ENCODE data around the gene SATB1. TPM values are rescaled to one million over a fixed set of nuclear protein-coding genes. Genes with fewer than 3 reads are reported as not detected.

SATB1 gene
- total and polyA plus RNA-seq, 2 donors (not counting 1 experiment from before 2014, with no cell fraction given) = 17.2 to 18.7 TPM

DNA sequence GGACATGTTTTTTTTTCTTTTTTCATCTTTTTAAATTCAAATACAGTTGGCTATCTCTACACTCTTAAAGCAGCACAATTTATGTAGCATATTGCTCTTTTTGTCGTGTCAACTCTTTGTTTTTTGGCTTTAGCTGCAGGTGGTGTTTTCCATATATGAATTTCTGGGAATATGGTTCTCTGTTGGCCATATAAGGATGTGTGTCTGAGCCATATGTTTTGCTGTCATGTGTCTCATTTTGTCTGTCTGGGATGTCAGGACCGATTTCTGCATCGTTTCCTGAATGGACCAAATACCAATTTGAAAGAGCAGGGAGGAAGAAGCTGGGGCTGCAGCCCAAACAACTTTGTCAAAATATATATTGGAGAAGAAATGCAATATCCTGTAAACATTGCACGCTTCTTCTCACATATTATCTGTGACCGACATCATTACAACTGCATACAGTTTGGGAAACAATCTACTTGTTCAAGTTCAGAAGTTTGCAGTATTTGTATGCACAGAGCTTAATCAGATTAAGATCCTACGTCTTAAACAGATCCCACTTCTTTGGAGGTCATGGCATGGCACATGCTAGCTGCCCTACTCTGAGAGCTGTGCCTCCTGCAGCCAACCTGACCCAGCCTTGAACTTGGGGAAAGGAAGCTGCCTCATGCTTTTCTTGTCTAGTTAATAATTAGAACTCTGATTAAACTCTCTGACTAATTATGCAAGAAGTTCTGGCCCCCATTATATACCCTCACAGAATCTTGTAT lies 4.0 kb upstream of the SATB1 start:
- TF ChIP-seq, protein P1, sequence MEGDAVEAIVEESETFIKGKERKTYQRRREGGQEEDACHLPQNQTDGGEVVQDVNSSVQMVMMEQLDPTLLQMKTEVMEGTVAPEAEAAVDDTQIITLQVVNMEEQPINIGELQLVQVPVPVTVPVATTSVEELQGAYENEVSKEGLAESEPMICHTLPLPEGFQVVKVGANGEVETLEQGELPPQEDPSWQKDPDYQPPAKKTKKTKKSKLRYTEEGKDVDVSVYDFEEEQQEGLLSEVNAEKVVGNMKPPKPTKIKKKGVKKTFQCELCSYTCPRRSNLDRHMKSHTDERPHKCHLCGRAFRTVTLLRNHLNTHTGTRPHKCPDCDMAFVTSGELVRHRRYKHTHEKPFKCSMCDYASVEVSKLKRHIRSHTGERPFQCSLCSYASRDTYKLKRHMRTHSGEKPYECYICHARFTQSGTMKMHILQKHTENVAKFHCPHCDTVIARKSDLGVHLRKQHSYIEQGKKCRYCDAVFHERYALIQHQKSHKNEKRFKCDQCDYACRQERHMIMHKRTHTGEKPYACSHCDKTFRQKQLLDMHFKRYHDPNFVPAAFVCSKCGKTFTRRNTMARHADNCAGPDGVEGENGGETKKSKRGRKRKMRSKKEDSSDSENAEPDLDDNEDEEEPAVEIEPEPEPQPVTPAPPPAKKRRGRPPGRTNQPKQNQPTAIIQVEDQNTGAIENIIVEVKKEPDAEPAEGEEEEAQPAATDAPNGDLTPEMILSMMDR (conservative IDR thresholded peaks at IDR 0.05 in 1 of 2, IDR thresholded peaks at IDR 0.05 in 1 of 2; ENCODE audit: low read depth in 1 of 2, low read length in 2 of 2) = no peak
- no peak for TF ChIP-seq EZH2 (IDR thresholded peaks at IDR 0.05; ENCODE audit: low read length, missing control alignments)
- H3K4me3 ChIP-seq (replicated peaks in 1 of 4; ENCODE audit: control extremely low read depth in 1 of 4, insufficient read depth in 1 of 4, low read depth in 3 of 4, low read length in 4 of 4) = no peak overlapping the region
- no peak overlapping the region for H3K9ac ChIP-seq (ENCODE audit: insufficient read depth, low read length)
- H3K9me3 ChIP-seq (ENCODE audit: control insufficient read depth, insufficient read depth, low read depth, low read length) = no peaks in the 10 kb centered on the region
- H3K27ac ChIP-seq (ENCODE audit: insufficient read depth, low read length) = no peak overlapping the region
- no peaks in the 10 kb centered on the region for H4K20me1 ChIP-seq (ENCODE audit: control insufficient read depth, extremely low read depth, insufficient read depth, low read length)
- H3K36me3 ChIP-seq (ENCODE audit: control insufficient read depth, insufficient read depth, low read length) = no peaks in the 10 kb centered on the region
- DNase-seq (ENCODE audit: low read depth in 2 of 2) = no peak
- H3K79me2 ChIP-seq (ENCODE audit: control insufficient read depth, insufficient read depth, low read length) = no peaks in the 10 kb centered on the region
- H3K27me3 ChIP-seq (ENCODE audit: control insufficient read depth, insufficient read depth, low read length) = no peaks in the 10 kb centered on the region
- H2AFZ ChIP-seq (ENCODE audit: low read length) = no peak overlapping the region
- peaks cover 2% of the 10 kb centered on the region for H3K4me1 ChIP-seq (ENCODE audit: control insufficient read depth, extremely low read depth, insufficient read depth, low read length)
- H3K4me2 ChIP-seq (ENCODE audit: extremely low read depth, insufficient read depth, low read length) = no peak overlapping the region

DNA sequence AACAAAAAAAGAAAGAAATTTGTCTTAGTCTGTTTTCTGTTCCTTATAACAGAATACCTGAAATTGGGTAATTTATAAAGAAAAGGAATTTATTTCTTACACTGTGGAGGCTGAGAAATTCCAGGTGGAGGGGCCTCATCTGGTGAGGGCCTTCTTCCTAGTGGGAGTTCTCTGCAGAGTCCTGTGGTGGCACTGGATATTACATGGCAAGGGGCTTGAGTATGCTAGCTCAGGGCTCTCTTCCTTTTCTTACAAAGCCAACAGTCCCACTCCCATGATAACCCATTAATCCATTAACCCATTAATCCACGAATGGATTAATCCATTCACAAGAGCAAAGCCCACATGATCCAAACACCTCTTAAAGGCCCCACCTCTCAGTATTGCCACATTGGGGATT lies 2.9 kb upstream of the SATB1 start:
- no peak overlapping the region for H3K27ac ChIP-seq (ENCODE audit: insufficient read depth, low read length)
- H3K4me3 ChIP-seq (replicated peaks in 1 of 4; ENCODE audit: control extremely low read depth in 1 of 4, insufficient read depth in 1 of 4, low read depth in 3 of 4, low read length in 4 of 4) = no peak overlapping the region
- H3K79me2 ChIP-seq (ENCODE audit: control insufficient read depth, insufficient read depth, low read length) = no peaks in the 10 kb centered on the region
- DNase-seq (ENCODE audit: low read depth in 2 of 2) = no peak
- no peak for TF ChIP-seq EZH2 (IDR thresholded peaks at IDR 0.05; ENCODE audit: low read length, missing control alignments)
- TF ChIP-seq, protein P1 (conservative IDR thresholded peaks at IDR 0.05 in 1 of 2, IDR thresholded peaks at IDR 0.05 in 1 of 2; ENCODE audit: low read depth in 1 of 2, low read length in 2 of 2) = no peak
- no peaks in the 10 kb centered on the region for H3K9me3 ChIP-seq (ENCODE audit: control insufficient read depth, insufficient read depth, low read depth, low read length)
- H2AFZ ChIP-seq (ENCODE audit: low read length) = no peak overlapping the region
- peaks cover 2% of the 10 kb centered on the region for H3K4me1 ChIP-seq (ENCODE audit: control insufficient read depth, extremely low read depth, insufficient read depth, low read length)
- no peak overlapping the region for H3K4me2 ChIP-seq (ENCODE audit: extremely low read depth, insufficient read depth, low read length)
- no peaks in the 10 kb centered on the region for H3K36me3 ChIP-seq (ENCODE audit: control insufficient read depth, insufficient read depth, low read length)
- H3K9ac ChIP-seq (ENCODE audit: insufficient read depth, low read length) = no peak overlapping the region
- H3K27me3 ChIP-seq (ENCODE audit: control insufficient read depth, insufficient read depth, low read length) = no peaks in the 10 kb centered on the region
- H4K20me1 ChIP-seq (ENCODE audit: control insufficient read depth, extremely low read depth, insufficient read depth, low read length) = no peaks in the 10 kb centered on the region

DNA sequence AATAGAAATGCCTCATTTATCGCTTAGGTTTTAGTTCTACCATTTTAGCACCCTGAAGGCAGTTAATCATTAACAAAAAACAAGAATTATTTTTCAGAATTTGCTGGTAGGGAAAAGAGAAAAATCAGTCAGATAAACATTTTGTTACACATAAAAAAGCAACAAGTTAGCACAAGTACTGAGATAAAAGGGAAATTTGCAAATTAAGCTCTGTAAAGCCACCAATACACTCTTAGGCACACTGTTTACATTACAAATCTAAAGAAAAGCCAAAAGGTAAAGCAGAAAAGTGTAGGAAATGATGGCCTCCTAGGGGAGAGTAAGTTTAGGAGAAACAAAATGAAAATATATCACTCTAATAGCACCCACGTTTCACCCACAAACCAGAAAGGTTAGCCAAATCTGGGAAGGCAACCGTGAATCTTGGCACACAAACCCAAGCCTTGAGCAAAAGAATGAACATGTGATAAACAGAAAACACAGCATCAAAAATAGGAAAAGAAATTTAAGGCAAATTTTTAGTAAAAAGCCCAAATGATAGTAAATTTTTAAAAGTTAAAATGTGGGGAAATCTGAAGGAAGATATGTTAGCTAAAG lies 1.6 kb upstream of the SATB1 start:
- Histone ChIP-seq H3K27ac (ENCODE audit: insufficient read depth, low read length) (no peak overlapping the region), H3K4me1 (ENCODE audit: control insufficient read depth, extremely low read depth, insufficient read depth, low read length) (peaks cover 2% of the 10 kb centered on the region), H3K9me3 (ENCODE audit: control insufficient read depth, insufficient read depth, low read depth, low read length) (no peaks in the 10 kb centered on the region), H4K20me1 (ENCODE audit: control insufficient read depth, extremely low read depth, insufficient read depth, low read length) (no peaks in the 10 kb centered on the region), H3K4me3 (replicated peaks in 1 of 4; ENCODE audit: control extremely low read depth in 1 of 4, insufficient read depth in 1 of 4, low read depth in 3 of 4, low read length in 4 of 4) (no peak overlapping the region), H3K36me3 (ENCODE audit: control insufficient read depth, insufficient read depth, low read length) (no peaks in the 10 kb centered on the region), H3K4me2 (ENCODE audit: extremely low read depth, insufficient read depth, low read length) (no peak overlapping the region), H2AFZ (ENCODE audit: low read length) (no peak overlapping the region), H3K79me2 (ENCODE audit: control insufficient read depth, insufficient read depth, low read length) (no peaks in the 10 kb centered on the region), H3K27me3 (ENCODE audit: control insufficient read depth, insufficient read depth, low read length) (no peaks in the 10 kb centered on the region), H3K9ac (ENCODE audit: insufficient read depth, low read length) (no peak overlapping the region)
- TF ChIP-seq, protein P1 (conservative IDR thresholded peaks at IDR 0.05 in 1 of 2, IDR thresholded peaks at IDR 0.05 in 1 of 2; ENCODE audit: low read depth in 1 of 2, low read length in 2 of 2) = no peak
- TF ChIP-seq EZH2 (IDR thresholded peaks at IDR 0.05; ENCODE audit: low read length, missing control alignments) = no peak
- DNase-seq (ENCODE audit: low read depth in 2 of 2) = no peak
